Activated CD4-positive, alpha-beta T cell treated with anti-CD3 and anti-CD28 coated beads, Interleukin-2, amount 50 U/mL, for 1 hour (primary cell): ENCODE results near the gene SRI.
"Not testable (repeated sequence)": the region's sequence is repeated elsewhere in the genome, so short reads cannot be mapped to it uniquely, and the experiment has no call there.

Experiments
- DNase-seq: peaks from one replicate; pipeline ENCODE4 v3.0.0-alpha.2; 2020

Gene SRI

GRCh38 chr7:88219781-88220747, at the start of gene SRI:
TSS of gene SRI (minus strand) at chr7:88220038. CDS start at chr7:88220026, 12 bp downstream.
- peak; percentile 90 for DNase-seq

DNA sequence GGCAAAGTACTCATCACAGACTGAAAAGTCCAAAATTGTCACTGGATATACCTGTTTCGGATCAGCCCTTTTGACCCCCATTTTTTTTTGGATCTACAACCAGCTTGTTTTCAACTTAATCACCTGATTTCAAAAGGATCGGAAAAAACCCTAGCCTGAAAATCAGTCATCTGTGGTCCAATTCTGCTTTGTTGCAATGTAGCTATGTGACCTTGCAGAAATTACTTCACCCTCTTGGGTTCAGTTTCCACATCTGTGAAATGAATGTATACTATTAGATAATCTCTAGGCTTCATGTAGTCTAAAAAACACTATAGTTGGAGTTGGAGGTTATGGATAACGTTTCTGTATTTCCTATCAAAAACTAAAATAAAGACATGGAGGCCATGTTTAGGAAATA, 49.7 kb upstream of the SRI start:
- DNase-seq, result no peak

GRCh38 chr7:88268858-88269257, 49.0 kb upstream of the SRI start:
- DNase-seq, result no peak

- no peak for DNase-seq
Observed at GRCh38 chr7:88268051-88268450, 48.2 kb upstream of the SRI start.

- no peak for DNase-seq
Observed at GRCh38 chr7:88267421-88267820, 47.6 kb upstream of the SRI start.

DNA sequence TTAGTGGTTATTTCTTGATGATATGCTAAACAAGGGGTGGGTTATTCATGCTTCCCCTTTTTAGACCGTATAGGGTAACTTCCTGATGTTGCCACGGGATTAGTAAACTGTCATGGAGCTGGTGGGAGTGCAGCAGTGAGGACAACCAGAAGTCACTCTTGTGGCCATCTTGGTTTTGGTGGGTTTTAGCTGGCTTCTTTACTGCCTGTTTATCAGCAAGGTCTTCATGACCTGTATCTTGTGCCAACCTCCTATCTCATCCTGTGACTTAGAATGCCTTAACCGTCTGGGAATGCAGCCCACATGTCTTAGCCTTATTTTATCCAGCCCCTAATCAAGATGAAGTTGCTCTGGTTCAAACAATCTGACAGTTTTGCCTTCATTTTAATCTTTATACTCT, 45.1 kb upstream of the SRI start:
- not testable (repeated sequence) for DNase-seq

DNA sequence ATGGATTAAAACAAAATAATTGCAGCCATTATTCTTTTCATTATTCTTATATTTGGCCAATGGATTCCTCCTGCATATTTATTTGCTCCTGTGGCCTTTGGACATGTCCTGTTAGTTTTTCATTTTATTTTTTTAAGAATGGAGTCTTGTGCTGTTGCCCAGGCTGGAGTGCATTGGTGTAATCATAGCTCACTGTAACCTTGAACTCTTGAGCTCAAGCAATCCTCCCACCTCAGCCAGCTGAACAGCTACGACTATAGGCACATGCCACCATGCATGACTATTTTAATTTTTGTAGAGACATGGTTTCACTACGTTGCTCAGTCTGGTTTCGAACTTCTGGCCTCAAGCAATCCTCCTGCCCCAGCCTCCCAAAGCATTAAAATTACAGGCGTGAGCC, 42.7 kb upstream of the SRI start:
- no peak for DNase-seq

- no peak for DNase-seq
Observed at GRCh38 chr7:88260719-88261118, 40.9 kb upstream of the SRI start.

DNA sequence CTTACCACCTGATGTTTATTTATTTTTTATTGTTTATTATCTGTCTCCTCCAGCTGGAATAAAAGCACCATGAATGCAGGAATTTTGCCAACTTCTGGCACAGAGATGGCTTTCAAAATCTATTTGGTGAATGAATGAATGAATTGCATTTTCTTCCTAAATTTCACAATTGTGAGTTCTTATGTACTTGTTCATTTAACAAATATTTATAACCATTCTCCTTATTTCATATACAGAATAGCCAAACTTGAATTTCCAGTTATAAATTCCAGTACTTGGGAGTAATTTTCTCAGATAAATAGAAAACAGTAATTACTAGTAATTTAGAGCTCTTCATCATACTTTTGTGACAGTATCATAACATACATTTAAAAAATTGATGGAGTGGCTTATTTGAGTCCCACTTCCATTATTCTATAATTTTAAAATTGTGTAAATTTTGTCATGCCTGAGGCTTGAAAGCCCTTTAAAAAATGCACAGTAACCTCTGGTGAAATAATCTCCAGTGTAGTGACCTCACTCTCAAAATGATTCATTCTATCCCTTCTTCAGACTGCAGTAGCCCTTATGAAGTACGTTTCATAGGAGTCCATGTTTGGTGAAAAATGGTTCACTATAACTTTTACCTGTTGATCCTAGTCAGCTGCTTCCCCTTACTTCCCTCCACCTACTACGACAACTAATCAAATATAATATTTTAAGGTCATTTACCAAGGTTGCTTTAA, 40.0 kb upstream of the SRI start:
- no peak for DNase-seq

GRCh38 chr7:88258296-88258695, 38.5 kb upstream of the SRI start:
- DNase-seq, result not testable (repeated sequence)

GRCh38 chr7:88256906-88257305, 37.1 kb upstream of the SRI start:
- DNase-seq, result no peak

- DNase-seq, result no peak
Observed at GRCh38 chr7:88254721-88255424, 35.0 kb upstream of the SRI start.

GRCh38 chr7:88253640-88254039, 33.8 kb upstream of the SRI start:
- DNase-seq, result no peak

GRCh38 chr7:88244258-88244657, 24.4 kb upstream of the SRI start:
- no peak for DNase-seq

GRCh38 chr7:88243345-88243909, 23.6 kb upstream of the SRI start:
- DNase-seq, result no peak

GRCh38 chr7:88239852-88240251, 20.0 kb upstream of the SRI start:
- no peak for DNase-seq

DNA sequence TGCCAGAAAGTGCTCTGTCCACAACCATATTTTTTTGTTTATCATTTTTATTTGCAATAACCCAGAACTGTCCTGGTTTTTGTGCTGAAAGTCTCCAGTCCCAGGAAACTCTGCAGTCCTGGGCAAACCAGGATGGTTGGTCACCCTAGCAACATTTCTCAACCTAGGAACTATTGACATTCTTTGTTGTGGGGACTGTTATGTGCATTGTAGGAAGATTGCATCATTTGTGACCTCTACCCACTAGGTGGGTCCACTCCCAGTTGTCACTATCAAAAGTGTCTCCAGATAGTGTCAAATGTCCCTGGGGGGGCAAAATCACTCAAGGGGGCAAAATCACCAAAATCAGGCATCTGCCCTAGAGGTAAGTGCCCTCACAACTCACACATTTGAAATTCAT, 14.0 kb upstream of the SRI start:
- DNase-seq, result no peak

DNA sequence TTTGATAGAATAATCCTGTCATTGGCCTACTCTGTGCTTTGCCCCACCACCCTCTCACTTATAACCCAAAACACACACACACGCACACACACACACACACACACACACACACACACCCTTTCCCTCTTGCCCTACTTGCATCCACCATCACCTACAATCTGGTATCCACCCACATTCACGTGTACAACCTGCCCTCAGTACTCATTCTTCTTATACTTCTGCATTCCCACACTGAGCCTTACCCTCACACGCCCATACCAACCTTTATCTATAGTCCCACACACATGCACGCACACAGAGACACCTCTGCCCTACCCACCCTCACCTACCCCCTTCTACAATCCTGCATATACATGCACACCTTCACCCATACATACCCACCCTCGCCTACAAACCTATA, 10.8 kb upstream of the SRI start:
- no peak for DNase-seq

GRCh38 chr7:88229302-88229995, 9.6 kb upstream of the SRI start:
- DNase-seq, result no peak

DNA sequence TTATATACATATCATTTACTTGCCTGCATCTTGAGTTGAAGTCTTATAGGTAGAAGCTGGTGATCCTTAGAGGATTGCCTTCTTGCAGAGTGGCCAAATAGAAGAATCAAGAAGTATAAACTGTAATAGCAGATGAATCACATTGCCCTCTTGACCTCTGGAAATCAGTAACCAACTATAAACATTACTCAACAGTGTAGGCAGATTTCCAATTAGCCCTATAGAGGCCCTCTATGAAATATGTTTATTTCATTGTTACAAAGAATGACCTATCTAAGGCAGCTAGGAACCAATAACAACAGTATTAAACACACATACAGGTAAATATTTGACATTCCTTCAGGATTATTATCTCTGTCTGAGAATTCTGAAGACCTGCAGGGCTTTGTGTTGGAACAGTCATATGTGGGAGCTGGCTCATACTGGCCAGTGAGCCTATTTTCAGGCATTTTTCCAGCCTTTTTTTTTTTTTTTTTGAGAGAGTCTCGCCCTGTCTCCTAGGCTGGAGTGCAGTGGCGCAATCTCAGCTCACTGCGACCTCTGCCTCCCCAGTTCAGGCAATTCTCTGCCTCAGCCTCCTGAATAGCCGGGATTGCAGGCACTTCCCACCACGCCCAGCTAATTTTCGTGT, 7.2 kb upstream of the SRI start:
- no peak for DNase-seq

DNA sequence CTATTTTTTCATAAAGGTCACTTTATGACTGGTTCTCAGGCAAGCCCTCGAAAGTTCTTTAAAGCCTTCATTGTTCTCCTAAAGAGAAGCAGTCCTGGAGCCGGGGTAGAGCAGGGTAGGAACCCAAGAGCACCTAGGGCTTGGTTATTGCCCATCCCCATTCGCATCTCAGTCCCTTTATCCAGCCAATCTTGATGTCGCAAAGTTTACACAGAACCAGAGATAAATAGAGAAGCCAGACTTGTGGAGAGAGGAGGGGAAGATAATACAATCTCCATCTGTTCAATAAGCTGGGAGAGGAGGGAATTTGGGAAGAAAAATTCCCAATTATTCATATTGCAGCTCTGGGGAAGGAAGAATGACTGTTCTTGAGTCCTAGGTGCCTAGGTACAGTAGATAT, 6.4 kb upstream of the SRI start:
- no peak for DNase-seq
